Neural crest cell (in vitro differentiated cells): Measurements from ENCODE around the gene MGA. TPM values are rescaled to one million over a fixed set of nuclear protein-coding genes. Genes with fewer than 3 reads are reported as not detected.
"Not testable (repeated sequence)": the region's sequence is repeated elsewhere in the genome, so short reads cannot be mapped to it uniquely, and the experiment has no call there.

ENCODE experiments used
- DNase-seq: peaks from one replicate; pipeline ENCODE4 v3.0.0; 2021; ENCODE audit warnings: low read depth, mixed read lengths, low spot score
- H3K27ac Mint-ChIP-seq: one replicate; pipeline ENCODE4 v1.8.0; 2021; ENCODE audit warnings: mild to moderate bottlenecking, mixed read lengths; ENCODE audit not compliant: unreplicated experiment
- H3K27me3 Mint-ChIP-seq: 2 replicates; pipeline ENCODE4 v1.8.0; 2021; ENCODE audit warnings: low read depth, mild to moderate bottlenecking, mixed read lengths
- H3K36me3 Mint-ChIP-seq: 2 replicates; pipeline ENCODE4 v1.8.0; 2021; ENCODE audit warnings: low read depth, mild to moderate bottlenecking, mixed read lengths
- H3K4me1 Mint-ChIP-seq: 2 replicates; pipeline ENCODE4 v1.8.0; 2021; ENCODE audit warnings: mixed read lengths
- H3K4me3 Mint-ChIP-seq: one replicate; pipeline ENCODE4 v1.8.0; 2021; ENCODE audit warnings: mild to moderate bottlenecking, mixed read lengths
- H3K9me3 Mint-ChIP-seq: 2 replicates; pipeline ENCODE4 v1.8.0; 2021; ENCODE audit warnings: mixed read lengths
- CTCF ChIP-seq: fragments of 200-600 bp; sonication (generic); conservative IDR thresholded peaks from 2 replicates; pipeline ENCODE4 v1.5.0; 2021; ENCODE audit warnings: antibody characterized with exemption, mild to moderate bottlenecking
- total RNA-seq: library from RNA; stranded (reverse); gene quantifications from 2 replicates; pipeline ENCODE4 v1.2.1, GENCODE V29; 2021

The MGA gene
- total RNA-seq, 1 donor from 2014 or later, result 50.5 TPM

- Mint-ChIP-seq H3K27me3 (no peaks in the 10 kb centered on the region), H3K9me3 (no peaks in the 10 kb centered on the region), H3K36me3 (peaks cover 5% of the 10 kb centered on the region), H3K4me3 (no peak overlapping the region), H3K27ac (no peak overlapping the region), H3K4me1 (no peaks in the 10 kb centered on the region)
- DNase-seq, result no peak
- no peak for TF ChIP-seq CTCF
Measured at GRCh38 chr15:41732483-41732882, 72.3 kb downstream of the MGA start.

GRCh38 chr15:41734079-41734478 lies 73.9 kb downstream of the MGA start:
- TF ChIP-seq CTCF, result no peak
- no peak for DNase-seq
- H3K4me1 Mint-ChIP-seq, result no peaks in the 10 kb centered on the region

GRCh38 chr15:41735046-41735445 lies 74.8 kb downstream of the MGA start:
- Mint-ChIP-seq H3K4me3 (no peak overlapping the region), H3K27ac (no peak overlapping the region), H3K9me3 (no peaks in the 10 kb centered on the region), H3K4me1 (no peaks in the 10 kb centered on the region), H3K36me3 (peaks cover 7% of the 10 kb centered on the region), H3K27me3 (no peaks in the 10 kb centered on the region)
- no peak for DNase-seq
- no peak for TF ChIP-seq CTCF

More at GRCh38 chr15:41734079-41734478, 73.9 kb downstream of the MGA start:
- Mint-ChIP-seq H3K4me3 (no peak overlapping the region), H3K27me3 (no peaks in the 10 kb centered on the region), H3K9me3 (no peaks in the 10 kb centered on the region), H3K27ac (no peak overlapping the region), H3K36me3 (peaks cover 5% of the 10 kb centered on the region)

GRCh38 chr15:41735492-41735891 lies 75.3 kb downstream of the MGA start:
- H3K27me3 Mint-ChIP-seq, H3K9me3 Mint-ChIP-seq, H3K36me3 Mint-ChIP-seq, H3K4me1 Mint-ChIP-seq, H3K27ac Mint-ChIP-seq, H3K4me3 Mint-ChIP-seq, DNase-seq: not testable (repeated sequence)

GRCh38 chr15:41746802-41747201 lies 86.6 kb downstream of the MGA start:
- H3K36me3 Mint-ChIP-seq, result peaks cover 26% of the 10 kb centered on the region
- no peak overlapping the region for H3K4me3 Mint-ChIP-seq
- no peaks in the 10 kb centered on the region for H3K4me1 Mint-ChIP-seq
- no peak overlapping the region for H3K27ac Mint-ChIP-seq
- H3K27me3 Mint-ChIP-seq, result no peaks in the 10 kb centered on the region
- no peaks in the 10 kb centered on the region for H3K9me3 Mint-ChIP-seq
- no peak for TF ChIP-seq CTCF
- no peak for DNase-seq

GRCh38 chr15:41756198-41756597 lies 96.0 kb downstream of the MGA start:
- no peaks in the 10 kb centered on the region for H3K27me3 Mint-ChIP-seq
- H3K36me3 Mint-ChIP-seq, result peaks cover 8% of the 10 kb centered on the region
- H3K27ac Mint-ChIP-seq, result no peak overlapping the region
- no peak for TF ChIP-seq CTCF
- DNase-seq, result no peak
- H3K9me3 Mint-ChIP-seq, result no peaks in the 10 kb centered on the region
- no peak overlapping the region for H3K4me3 Mint-ChIP-seq
- H3K4me1 Mint-ChIP-seq, result no peaks in the 10 kb centered on the region
